GM19193 (cell line): ENCODE measurements around the gene BRPF3.

Experiments
- POLR2A ChIP-seq: IDR thresholded peaks from 4 replicates; pipeline ENCODE4 v1.6.1; 2011; ENCODE audit not compliant: insufficient read depth, insufficient read length; ENCODE audit errors: extremely low read depth

The BRPF3 gene

DNA sequence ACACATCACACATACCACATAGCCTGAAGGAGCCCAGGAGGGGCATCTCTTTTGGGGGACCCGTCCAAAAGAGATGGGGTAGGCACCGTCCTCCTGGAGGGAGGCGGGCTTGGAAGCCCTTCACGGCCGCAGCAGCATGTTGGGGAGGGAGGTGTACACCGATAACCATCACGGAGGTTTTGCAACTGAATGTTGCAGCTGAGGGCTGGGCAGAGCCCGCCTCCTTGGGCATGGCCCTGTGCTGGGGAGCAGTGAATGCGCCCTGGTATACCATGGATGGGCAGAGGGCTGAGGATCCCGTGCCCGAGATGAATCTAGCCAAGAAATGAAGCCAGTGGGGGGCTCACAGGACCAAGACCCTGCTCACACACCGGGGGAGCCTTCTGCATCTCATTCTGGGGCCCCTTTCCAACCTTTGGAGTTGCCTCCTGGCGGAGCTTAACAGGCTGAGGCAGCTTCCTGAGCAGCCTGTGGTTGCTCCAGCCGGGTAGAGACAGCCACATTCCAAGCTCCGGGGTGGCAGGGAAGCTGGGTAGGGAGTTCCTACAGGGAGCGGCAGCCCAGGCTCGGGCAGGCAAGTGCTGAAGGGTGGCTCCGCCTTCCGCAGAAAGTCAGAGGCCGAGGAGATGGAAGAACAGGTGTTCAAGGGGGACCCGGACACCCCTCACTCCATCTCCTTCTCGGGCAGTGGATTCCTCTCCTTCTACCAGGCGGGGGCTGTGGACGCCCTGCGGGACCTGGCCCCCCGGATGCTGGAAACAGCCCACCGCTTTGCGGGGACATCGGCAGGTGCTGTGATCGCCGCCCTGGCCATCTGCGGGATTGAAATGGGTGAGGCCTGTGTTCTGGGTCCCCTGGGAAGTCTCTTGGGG is 73.5 kb downstream of the BRPF3 start, which contains the start of gene PNPLA1:
Gene PNPLA1 (plus strand): TSS at position 227 of the 872 bp plus-strand sequence. CDS start 400 bp downstream, at position 627.
- no peak for TF ChIP-seq POLR2A

DNA sequence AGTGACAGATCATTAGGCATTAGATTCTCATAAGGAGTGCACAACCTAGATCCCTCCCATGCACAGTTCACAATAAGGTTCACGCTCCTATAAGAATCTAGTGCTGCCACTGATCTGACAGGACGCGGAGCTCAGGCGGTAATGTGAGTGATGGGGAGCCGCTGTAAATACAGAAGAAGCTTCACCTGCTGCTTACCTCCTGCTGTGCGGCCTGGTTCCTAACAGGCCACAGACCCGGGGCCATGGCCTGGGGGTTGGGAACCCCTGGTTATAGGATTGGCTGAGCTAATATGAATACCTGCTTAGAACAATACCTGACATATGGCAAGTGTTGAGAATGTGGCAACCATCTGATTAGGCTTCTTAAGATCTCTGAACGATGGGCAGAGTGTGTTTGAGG is 75.7 kb downstream of the BRPF3 start:
- TF ChIP-seq POLR2A = no peak

DNA sequence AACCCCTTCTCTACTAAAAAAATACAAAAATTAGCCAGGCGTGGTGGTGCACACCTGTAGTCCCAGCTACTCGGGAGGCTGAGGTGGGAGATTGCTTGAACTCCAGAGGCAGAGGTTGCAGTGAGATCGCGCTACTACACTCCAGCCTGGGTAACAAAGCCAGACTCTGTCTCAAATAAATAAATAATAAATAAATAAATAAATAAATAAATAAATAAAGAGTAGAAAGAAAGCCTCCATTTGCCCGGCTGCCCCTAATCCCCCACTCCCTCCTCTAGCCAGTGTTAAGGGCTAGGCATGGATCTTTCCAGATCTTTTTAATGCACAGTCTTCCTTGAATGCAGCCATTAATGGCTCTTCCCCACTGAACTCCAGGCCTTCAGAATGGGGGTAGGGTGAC is 76.5 kb downstream of the BRPF3 start:
- TF ChIP-seq POLR2A = no peak

DNA sequence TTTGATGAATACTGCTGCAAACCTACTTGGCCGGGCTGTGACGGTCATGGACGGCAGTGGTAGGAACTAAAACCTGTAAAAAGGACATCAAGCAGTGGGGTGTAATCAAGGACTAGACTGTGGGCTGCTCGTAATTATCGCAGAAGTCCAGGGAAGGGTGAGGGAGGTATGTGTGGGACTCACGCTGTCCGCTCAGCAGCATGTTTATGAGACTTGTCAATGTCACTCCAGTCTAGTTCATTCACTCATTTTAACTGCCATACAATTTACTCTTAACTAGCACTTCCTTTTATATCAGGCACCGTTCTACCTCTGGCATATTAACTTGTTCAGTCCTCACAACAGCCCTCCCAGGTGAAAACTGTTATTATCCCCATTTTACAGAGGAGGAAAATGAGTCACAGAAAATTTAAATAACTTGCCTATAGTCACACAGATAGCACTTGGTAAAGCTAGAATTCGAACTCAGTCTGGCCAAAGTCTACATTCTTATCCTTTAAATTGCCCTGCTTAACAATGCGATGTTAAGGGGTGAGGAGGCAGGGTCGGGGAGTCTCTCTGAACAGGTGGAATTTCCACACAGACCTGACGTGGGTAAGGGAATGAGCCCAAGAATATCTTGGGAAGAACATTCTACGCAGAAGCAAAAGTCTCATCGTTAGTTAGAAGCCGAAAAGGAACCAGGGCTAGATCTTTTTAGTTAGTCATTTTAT is 77.4 kb downstream of the BRPF3 start:
- no peak for TF ChIP-seq POLR2A

DNA sequence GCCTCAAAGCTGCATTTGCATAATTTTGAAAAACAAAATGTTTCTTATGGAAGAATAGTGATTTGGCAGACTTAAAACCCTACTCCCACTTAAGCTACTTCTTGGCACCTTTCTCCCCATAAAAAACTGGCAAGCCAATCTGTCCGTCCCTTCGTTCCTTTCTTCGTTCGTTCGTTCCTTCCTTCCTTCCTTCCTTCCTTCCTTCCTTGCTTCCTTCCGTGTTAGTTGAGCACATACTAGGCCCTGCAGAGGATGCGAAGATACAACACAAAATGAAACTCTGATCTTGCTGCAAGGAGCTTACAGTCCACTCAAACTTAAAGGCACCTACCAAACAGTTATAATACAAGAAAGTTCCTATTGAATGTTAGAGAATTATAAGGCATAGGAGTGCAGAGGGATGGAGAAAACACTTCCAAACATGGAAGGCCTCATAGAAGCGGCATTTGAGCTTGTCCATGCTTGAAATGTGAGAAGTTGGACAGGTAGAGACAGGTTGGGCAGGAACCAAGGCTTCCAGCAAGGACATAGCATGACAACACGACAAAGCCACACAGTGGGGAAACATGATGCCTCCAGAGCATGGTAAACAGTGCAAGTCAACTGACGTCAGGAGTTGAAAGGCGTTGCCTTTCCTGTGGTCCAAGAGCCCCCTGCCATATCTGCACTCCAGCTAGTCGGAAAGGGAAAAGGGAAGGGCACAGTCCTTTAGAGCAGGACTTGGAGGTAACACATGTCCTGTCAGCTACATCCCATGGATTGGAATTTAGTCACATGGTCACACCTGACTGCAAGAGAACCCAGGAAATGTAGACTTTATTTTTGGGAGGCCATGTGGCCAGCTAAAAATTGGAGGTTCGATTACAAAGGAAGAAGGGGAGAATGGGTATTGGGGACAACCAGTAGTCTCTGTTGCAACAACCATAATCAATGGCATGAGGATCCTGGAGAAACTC is 80.3 kb downstream of the BRPF3 start:
- TF ChIP-seq POLR2A = no peak

DNA sequence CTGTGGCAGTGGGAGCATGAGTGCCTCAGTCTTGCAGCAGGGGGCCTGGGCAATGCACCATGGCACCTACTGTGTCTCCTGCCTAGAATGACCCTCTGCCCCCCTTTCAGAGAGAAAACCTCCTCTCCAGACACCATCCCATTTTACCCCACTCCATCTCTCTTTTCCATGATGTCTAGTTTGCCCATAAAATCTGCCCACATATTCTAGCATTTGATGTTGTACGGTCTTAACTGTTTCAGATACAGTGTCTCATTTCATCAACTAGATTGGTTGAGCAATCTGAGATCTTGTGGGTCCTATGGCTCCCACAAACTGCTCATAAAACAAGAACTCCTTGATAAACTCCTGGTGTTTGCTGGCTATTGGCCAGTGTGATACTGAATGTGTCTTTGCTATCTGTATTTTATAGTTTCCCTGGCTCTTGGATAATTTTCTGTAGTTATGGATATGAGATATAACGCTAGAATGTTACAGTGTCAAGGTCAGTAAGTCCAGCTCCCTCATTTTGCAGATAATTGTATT is 81.5 kb downstream of the BRPF3 start:
- TF ChIP-seq POLR2A = no peak

DNA sequence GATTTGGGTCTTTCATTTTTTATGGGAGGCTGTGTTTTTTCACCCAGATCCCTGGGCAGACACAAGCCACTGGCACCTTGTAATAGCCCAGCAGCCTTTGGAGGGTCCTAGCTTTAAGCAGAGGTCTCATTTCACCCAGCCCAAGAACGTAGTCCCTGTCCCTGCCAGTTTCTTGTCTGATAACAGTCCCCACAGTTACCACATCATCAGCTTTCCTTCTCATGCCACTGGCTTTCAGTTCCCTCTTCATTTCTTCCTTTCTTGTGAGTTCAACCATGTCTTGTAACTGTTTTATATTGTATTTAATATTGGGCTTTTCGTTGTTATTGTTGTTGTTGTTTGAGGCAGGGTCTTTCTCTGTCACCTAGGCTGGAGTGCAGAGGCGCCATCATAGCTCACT is 83.9 kb downstream of the BRPF3 start:
- TF ChIP-seq POLR2A = no peak

DNA sequence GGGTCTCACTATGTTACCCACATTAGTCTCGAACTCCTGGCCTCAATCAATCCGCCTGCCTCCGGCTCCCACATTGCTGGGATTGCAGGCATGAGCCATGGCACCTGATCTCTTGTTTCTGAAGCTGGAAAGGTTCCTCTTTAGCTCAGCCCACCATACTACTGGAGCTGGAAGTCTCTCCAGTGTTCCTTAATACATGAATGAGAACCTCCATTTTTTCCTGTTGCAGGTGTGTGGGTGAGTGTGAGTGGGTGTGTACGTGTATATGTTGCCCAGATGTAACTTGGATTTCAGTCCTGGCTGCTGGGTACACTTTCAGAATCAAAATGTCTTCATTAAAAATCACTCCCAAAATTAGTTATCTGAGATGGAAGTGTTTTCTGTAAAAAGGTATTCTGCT is 84.4 kb downstream of the BRPF3 start:
- no peak for TF ChIP-seq POLR2A
